Measurements from ENCODE around the gene SCAF1.

SCAF1 gene

DNA sequence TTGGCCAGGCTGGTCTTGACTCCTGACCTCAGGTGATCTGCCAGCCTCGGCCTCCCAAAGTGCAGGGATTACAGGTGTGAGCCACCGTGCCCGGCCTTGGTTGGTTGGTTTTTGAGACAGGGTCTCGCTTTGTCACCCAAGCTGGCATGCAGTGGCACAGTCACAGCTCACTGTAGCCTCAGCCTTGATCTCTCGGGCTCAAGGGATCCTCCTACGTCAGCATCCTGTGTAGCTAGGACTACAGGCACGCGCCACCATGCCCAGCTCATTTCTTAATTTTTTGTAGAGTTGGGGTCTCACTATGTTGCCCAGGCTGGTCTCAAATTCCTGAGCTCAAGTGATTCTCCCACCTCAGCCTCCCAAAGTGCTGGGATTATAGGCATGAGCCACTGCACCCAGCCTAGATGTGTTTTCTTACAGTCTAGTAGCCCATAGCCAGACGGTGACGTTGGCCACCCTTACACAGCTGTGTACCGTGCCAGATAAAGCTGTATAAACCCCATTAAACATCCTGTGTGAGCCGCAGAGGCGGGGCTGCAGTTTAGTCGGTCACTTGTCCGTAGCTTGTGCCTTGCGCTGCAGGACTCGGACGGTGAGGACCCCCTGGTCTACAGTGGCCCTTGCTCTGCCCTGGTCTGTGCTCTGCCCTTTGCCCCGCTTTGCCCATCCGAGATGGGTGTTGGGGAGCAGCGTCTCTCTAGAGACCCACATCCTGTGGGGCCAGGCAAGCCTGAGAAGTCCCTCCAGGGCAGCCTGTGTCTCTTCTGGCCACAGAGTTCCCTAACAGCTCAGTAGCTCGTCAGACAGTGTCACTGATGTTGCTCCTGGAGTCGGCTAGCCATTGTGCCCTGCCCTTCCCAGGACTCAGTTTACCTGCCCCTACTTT is 13.8 kb downstream of the SCAF1 start:
- Histone ChIP-seq H3K79me2 (peaks cover 5% of the 10 kb centered on the region), H3K4me1 (no peaks in the 10 kb centered on the region), H3K9me3 (ENCODE audit: control insufficient read depth, low read length) (no peaks in the 10 kb centered on the region), H3K4me2 (ENCODE audit: low read length) (no peak overlapping the region), H3K9ac (no peak overlapping the region), H3K36me3 (ENCODE audit: control insufficient read depth, insufficient read depth, low read length) (no peaks in the 10 kb centered on the region), H3K4me3 (ENCODE audit: low read depth, low read length) (no peak overlapping the region), H2AFZ (no peak overlapping the region), H3K27ac (no peak overlapping the region), H3K27me3 (ENCODE audit: control insufficient read depth, insufficient read depth, low read length) (no peaks in the 10 kb centered on the region)
- no peak for TF ChIP-seq CTCF (IDR thresholded peaks at IDR 0.05)

DNA sequence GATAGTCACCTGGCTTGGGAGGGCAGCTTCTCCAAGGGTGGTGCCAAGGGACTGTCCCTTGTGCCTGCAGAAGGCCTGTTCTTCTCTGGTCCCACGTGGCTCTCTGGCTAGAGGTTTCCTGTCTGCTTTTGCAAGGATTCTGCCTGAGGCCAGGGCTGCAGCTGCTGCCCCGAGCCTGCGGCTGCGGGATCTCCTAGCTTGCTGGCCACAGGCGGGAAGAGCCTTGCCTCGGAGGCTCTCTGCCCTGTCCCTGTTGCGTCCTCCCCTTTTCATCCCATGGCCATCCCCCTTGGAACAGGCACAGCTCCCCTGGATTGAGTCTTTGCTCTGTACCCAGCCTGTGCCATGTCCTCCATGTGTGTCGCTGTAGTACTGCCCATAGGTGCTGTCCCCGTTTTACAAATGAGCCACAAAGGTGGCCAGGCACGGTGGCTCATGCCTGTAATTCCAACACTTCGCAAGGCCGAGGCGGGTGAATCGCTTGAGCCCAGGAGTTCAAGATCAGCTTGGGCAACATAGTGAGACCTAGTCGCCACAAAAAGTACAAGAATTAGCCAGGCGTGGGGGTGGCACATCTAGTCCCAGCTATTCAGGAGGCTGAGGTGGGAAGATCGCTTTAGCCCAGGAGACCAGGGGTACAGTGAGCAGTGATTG is 14.6 kb downstream of the SCAF1 start:
- Histone ChIP-seq H2AFZ (no peak overlapping the region), H3K9me3 (ENCODE audit: control insufficient read depth, low read length) (no peaks in the 10 kb centered on the region), H3K9ac (no peak overlapping the region), H3K79me2 (peaks cover 5% of the 10 kb centered on the region), H3K36me3 (ENCODE audit: control insufficient read depth, insufficient read depth, low read length) (no peaks in the 10 kb centered on the region), H3K4me3 (ENCODE audit: low read depth, low read length) (no peak overlapping the region), H3K27ac (no peak overlapping the region), H3K27me3 (ENCODE audit: control insufficient read depth, insufficient read depth, low read length) (no peaks in the 10 kb centered on the region), H3K4me1 (no peaks in the 10 kb centered on the region), H3K4me2 (ENCODE audit: low read length) (no peak overlapping the region)
- TF ChIP-seq CTCF (IDR thresholded peaks at IDR 0.05): no peak

- no peak overlapping the region for H3K9ac ChIP-seq
Measured at GRCh38 chr19:49657493-49658138, 15.6 kb downstream of the SCAF1 start.

DNA sequence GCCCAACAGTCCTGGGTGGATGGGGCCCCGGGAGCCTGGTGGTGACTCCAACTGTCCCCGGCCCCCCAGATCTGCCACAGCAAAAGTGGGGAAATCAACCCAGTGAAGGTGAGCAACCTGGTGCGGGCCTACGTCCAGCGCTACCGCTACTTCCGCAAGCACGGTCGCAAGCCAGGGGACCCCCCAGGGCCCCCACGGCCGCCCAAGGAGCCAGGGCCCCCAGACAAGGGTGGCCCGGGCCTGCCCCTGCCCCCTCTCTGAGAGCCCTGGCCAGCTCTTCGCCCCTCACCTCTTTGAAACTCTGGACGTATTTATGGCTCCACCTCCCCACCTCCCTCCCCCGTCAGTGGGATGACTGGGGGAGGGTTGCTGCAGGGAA is 16.1 kb downstream of the SCAF1 start:
- H3K36me3 ChIP-seq (ENCODE audit: control insufficient read depth, insufficient read depth, low read length): no peaks in the 10 kb centered on the region
- no peaks in the 10 kb centered on the region for H3K27me3 ChIP-seq (ENCODE audit: control insufficient read depth, insufficient read depth, low read length)
- no peaks in the 10 kb centered on the region for H3K9me3 ChIP-seq (ENCODE audit: control insufficient read depth, low read length)
- no peak overlapping the region for H3K9ac ChIP-seq
- no peak overlapping the region for H3K27ac ChIP-seq
- peaks cover 2% of the 10 kb centered on the region for H3K79me2 ChIP-seq
- no peaks in the 10 kb centered on the region for H3K4me1 ChIP-seq
- no peak overlapping the region for H2AFZ ChIP-seq
- no peak for TF ChIP-seq CTCF (IDR thresholded peaks at IDR 0.05)
- H3K4me2 ChIP-seq (ENCODE audit: low read length): no peak overlapping the region
- no peak overlapping the region for H3K4me3 ChIP-seq (ENCODE audit: low read depth, low read length)

More at GRCh38 chr19:49657493-49658138, 15.6 kb downstream of the SCAF1 start:
- no peak for TF ChIP-seq CTCF (IDR thresholded peaks at IDR 0.05)
- H3K4me1 ChIP-seq: no peaks in the 10 kb centered on the region
- H3K9me3 ChIP-seq (ENCODE audit: control insufficient read depth, low read length): no peaks in the 10 kb centered on the region
- no peaks in the 10 kb centered on the region for H3K36me3 ChIP-seq (ENCODE audit: control insufficient read depth, insufficient read depth, low read length)
- H3K4me2 ChIP-seq (ENCODE audit: low read length): no peak overlapping the region
- no peaks in the 10 kb centered on the region for H3K27me3 ChIP-seq (ENCODE audit: control insufficient read depth, insufficient read depth, low read length)
- H3K4me3 ChIP-seq (ENCODE audit: low read depth, low read length): no peak overlapping the region
- H3K27ac ChIP-seq: no peak overlapping the region
- H2AFZ ChIP-seq: no peak overlapping the region
- H3K79me2 ChIP-seq: peaks cover 5% of the 10 kb centered on the region

Data from parathyroid adenoma (tissue), 2 donors.